Measurements from ENCODE around the gene TRMT112.

The TRMT112 gene

GRCh38 chr11:64317325-64317960 is at the start of gene TRMT112:
Gene TRMT112 (minus strand): TSS chr11:64317559. CDS start chr11:64317526, 33 bp downstream.
- peak; percentile 92 for DNase-seq (ENCODE audit: low read depth)

GRCh38 chr11:64366751-64367150 is 49.4 kb upstream of the TRMT112 start:
- DNase-seq (ENCODE audit: low read depth): no peak

GRCh38 chr11:64364911-64365310 is 47.6 kb upstream of the TRMT112 start:
- no peak for DNase-seq (ENCODE audit: low read depth)

GRCh38 chr11:64364435-64364834 is 47.1 kb upstream of the TRMT112 start:
- DNase-seq (ENCODE audit: low read depth): no peak

GRCh38 chr11:64362339-64362738 is 45.0 kb upstream of the TRMT112 start:
- DNase-seq (ENCODE audit: low read depth): no peak

- DNase-seq (ENCODE audit: low read depth): no peak
Observed at GRCh38 chr11:64361659-64362058, 44.3 kb upstream of the TRMT112 start.

GRCh38 chr11:64360448-64360921 is 43.1 kb upstream of the TRMT112 start:
- no peak for DNase-seq (ENCODE audit: low read depth)

GRCh38 chr11:64359712-64360445 is 42.5 kb upstream of the TRMT112 start:
- DNase-seq (ENCODE audit: low read depth): no peak

- DNase-seq (ENCODE audit: low read depth): peak; percentile 41
Observed at GRCh38 chr11:64358907-64359711, 41.8 kb upstream of the TRMT112 start, which contains the start of gene RPS6KA4. Gene RPS6KA4 (plus strand): TSS chr11:64359162. CDS start chr11:64359236, 74 bp downstream.

- DNase-seq (ENCODE audit: low read depth): no peak
Observed at GRCh38 chr11:64358536-64358906, 41.2 kb upstream of the TRMT112 start.

GRCh38 chr11:64357904-64358535 is 40.7 kb upstream of the TRMT112 start:
- DNase-seq (ENCODE audit: low read depth): no peak

GRCh38 chr11:64357446-64357845 is 40.1 kb upstream of the TRMT112 start:
- DNase-seq (ENCODE audit: low read depth): no peak

- DNase-seq (ENCODE audit: low read depth): no peak
Observed at GRCh38 chr11:64356498-64357411, 39.4 kb upstream of the TRMT112 start.

- no peak for DNase-seq (ENCODE audit: low read depth)
Observed at GRCh38 chr11:64355078-64355940, 38.0 kb upstream of the TRMT112 start.

- DNase-seq (ENCODE audit: low read depth): no peak
Observed at GRCh38 chr11:64353715-64354506, 36.6 kb upstream of the TRMT112 start.

GRCh38 chr11:64352995-64353714 is 35.8 kb upstream of the TRMT112 start:
- no peak for DNase-seq (ENCODE audit: low read depth)

- DNase-seq (ENCODE audit: low read depth): no peak
Observed at GRCh38 chr11:64352099-64352994, 35.0 kb upstream of the TRMT112 start.

Measured in activated T-helper 9 cell treated with anti-CD3 and anti-CD28 coated beads, Interleukin-2, amount 50 U/mL, for 16 hours (primary cell).